Panc1 (cell line): ENCODE results near the gene ADAMTS4.

Experiments
- POLR2AphosphoS5 ChIP-seq: IDR thresholded peaks from 2 replicates; pipeline ENCODE4 v1.6.1; 2012; ENCODE audit warnings: mild to moderate bottlenecking, low read depth, low read length, moderate library complexity
- TF ChIP-seq, protein P1 (sequence below): fragments of 450-650 bp; IDR thresholded peaks from 2 replicates; pipeline ENCODE4 v1.5.1; 2017; ENCODE audit warnings: mild to moderate bottlenecking

DNA sequence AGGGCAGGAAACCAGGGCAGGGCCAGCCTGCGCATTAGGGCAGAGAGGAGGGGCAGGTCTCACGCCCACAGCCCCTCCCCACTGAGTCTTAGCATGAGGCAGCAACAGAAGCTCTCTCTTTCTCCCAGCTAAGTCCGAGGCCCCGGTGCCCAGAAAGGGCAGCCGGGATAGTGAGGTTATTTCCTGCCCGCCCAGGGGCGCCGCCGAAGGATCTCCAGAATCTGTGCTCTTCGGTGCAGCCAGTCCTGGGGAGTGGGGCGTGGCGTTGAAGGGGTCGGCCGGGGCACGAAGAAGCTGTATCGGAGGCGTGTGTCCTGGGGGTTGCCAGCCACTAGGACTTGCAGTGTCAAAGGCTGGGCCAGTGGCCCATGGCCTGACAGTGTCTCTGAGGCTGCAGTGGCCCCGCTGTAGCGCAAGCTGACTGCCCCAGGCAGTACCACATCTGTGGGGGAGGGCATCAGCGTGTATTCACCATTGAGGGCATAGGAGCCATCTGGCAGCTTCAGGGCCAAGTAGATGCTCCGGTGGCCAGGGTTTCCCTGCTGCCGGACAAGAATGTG, 7.8 kb downstream of the ADAMTS4 start:
- TF ChIP-seq POLR2AphosphoS5: no peak
- TF ChIP-seq, protein P1, sequence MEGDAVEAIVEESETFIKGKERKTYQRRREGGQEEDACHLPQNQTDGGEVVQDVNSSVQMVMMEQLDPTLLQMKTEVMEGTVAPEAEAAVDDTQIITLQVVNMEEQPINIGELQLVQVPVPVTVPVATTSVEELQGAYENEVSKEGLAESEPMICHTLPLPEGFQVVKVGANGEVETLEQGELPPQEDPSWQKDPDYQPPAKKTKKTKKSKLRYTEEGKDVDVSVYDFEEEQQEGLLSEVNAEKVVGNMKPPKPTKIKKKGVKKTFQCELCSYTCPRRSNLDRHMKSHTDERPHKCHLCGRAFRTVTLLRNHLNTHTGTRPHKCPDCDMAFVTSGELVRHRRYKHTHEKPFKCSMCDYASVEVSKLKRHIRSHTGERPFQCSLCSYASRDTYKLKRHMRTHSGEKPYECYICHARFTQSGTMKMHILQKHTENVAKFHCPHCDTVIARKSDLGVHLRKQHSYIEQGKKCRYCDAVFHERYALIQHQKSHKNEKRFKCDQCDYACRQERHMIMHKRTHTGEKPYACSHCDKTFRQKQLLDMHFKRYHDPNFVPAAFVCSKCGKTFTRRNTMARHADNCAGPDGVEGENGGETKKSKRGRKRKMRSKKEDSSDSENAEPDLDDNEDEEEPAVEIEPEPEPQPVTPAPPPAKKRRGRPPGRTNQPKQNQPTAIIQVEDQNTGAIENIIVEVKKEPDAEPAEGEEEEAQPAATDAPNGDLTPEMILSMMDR: no peak
